Measurements from ENCODE around the gene SDC1.
"Not testable (repeated sequence)": the region's sequence is repeated elsewhere in the genome, so short reads cannot be mapped to it uniquely, and the experiment has no call there.

GRCh38 chr2:20240291-20240690, 15.4 kb upstream of the SDC1 start:
- TF ChIP-seq POLR2A, CTCF (IDR thresholded peaks at IDR 0.05): not testable (repeated sequence)
